Measurements from ENCODE around the gene FDXACB1. TPM values are rescaled to one million over a fixed set of nuclear protein-coding genes. Genes with fewer than 3 reads are reported as not detected.

The FDXACB1 gene
- total RNA-seq, 6 experiments from 2014 or later = 1.4 to 2.4 (median 2.0) TPM

- H3K9me3 Mint-ChIP-seq = no peaks in the 10 kb centered on the region
- H3K27ac Mint-ChIP-seq = no peak overlapping the region
- TF ChIP-seq CTCF (IDR thresholded peaks at IDR 0.05) = no peak
- no peak overlapping the region for H3K4me3 Mint-ChIP-seq
- no peak for DNase-seq
- no peaks in the 10 kb centered on the region for H3K27me3 Mint-ChIP-seq (ENCODE audit: insufficient read depth)
- H3K4me1 Mint-ChIP-seq (ENCODE audit: low read depth) = peaks cover 15% of the 10 kb centered on the region
- H3K36me3 Mint-ChIP-seq (ENCODE audit: low read depth) = peaks cover 23% of the 10 kb centered on the region
These were observed 52.5 kb downstream of the FDXACB1 start for GRCh38 chr11:111826322-111826950.

Other genes starting within 250 kb of the FDXACB1 start
- 10 to 100 TPM; 41.6 to 50.9 (median 44.3) TPM for gene PPP2R1B, start 112.8 kb downstream of the FDXACB1 start, total RNA-seq (2021; fragmentation: NEBNext Ultra II Directional; extraction: Animal tissue kit (Norgen Biotek cat#: 25700))
- gene ALG9, start 7.6 kb downstream of the FDXACB1 start, total RNA-seq (2021; fragmentation: NEBNext Ultra II Directional; extraction: Animal tissue kit (Norgen Biotek cat#: 25700)) = 10 to 100 TPM; 31.1 to 44.2 (median 36.5) TPM
- gene CFAP68, start 376 bp upstream of the FDXACB1 start, total RNA-seq (2021; fragmentation: NEBNext Ultra II Directional; extraction: Animal tissue kit (Norgen Biotek cat#: 25700)) = 10 to 100 TPM; 10.3 to 15.6 (median 12.5) TPM
- 100 to 1,000 TPM in 4 of 6 experiments, 10 to 100 TPM in 2; 49.6 to 125 (median 103) TPM for gene CRYAB, start 32.6 kb upstream of the FDXACB1 start, total RNA-seq (2021; fragmentation: NEBNext Ultra II Directional; extraction: Animal tissue kit (Norgen Biotek cat#: 25700))
- gene HSPB2, start 33.6 kb upstream of the FDXACB1 start, total RNA-seq (2021; fragmentation: NEBNext Ultra II Directional; extraction: Animal tissue kit (Norgen Biotek cat#: 25700)) = 1 to 10 TPM; 1.7 to 7.8 (median 5.4) TPM
- under 1 TPM; 0.35 to 0.96 (median 0.64) TPM for gene C11orf52, start 39.7 kb upstream of the FDXACB1 start, total RNA-seq (2021; fragmentation: NEBNext Ultra II Directional; extraction: Animal tissue kit (Norgen Biotek cat#: 25700))
- 10 to 100 TPM in 1 of 6 experiments, 1 to 10 TPM in 5; 8.4 to 11.2 (median 9.7) TPM for gene DIXDC1, start 58.2 kb upstream of the FDXACB1 start, total RNA-seq (2021; fragmentation: NEBNext Ultra II Directional; extraction: Animal tissue kit (Norgen Biotek cat#: 25700))
- gene DLAT, start 146.2 kb upstream of the FDXACB1 start, total RNA-seq (2021; fragmentation: NEBNext Ultra II Directional; extraction: Animal tissue kit (Norgen Biotek cat#: 25700)) = 10 to 100 TPM; 35.9 to 44.2 (median 42.1) TPM
- gene PIH1D2, start 194.9 kb upstream of the FDXACB1 start, total RNA-seq (2021; fragmentation: NEBNext Ultra II Directional; extraction: Animal tissue kit (Norgen Biotek cat#: 25700)) = 1 to 10 TPM in 4 of 6 experiments, under 1 TPM in 2; 0.59 to 1.5 (median 1.1) TPM
- gene NKAPD1, start 195.1 kb upstream of the FDXACB1 start, total RNA-seq (2021; fragmentation: NEBNext Ultra II Directional; extraction: Animal tissue kit (Norgen Biotek cat#: 25700)) = 10 to 100 TPM; 17.0 to 22.2 (median 19.8) TPM
- 10 to 100 TPM; 54.7 to 78.5 (median 64.2) TPM for gene TIMM8B, start 207.6 kb upstream of the FDXACB1 start, total RNA-seq (2021; fragmentation: NEBNext Ultra II Directional; extraction: Animal tissue kit (Norgen Biotek cat#: 25700))
- 100 to 1,000 TPM in 1 of 6 experiments, 10 to 100 TPM in 5; 81.8 to 105 (median 91.5) TPM for gene SDHD, start 207.7 kb upstream of the FDXACB1 start, total RNA-seq (2021; fragmentation: NEBNext Ultra II Directional; extraction: Animal tissue kit (Norgen Biotek cat#: 25700))